HEK293 (cell line): ENCODE data around the gene KDM5C.

Experiments
- CTCF ChIA-PET: fragments of 350-600 bp; formaldehyde crosslinking; extraction: SDS; loops from one replicate; lab custom pipeline; 2021; ENCODE audit warnings: antibody characterized with exemption; lab: Yijun Ruan, JAX
- POLR2A ChIA-PET: fragments of 300-600 bp; formaldehyde crosslinking; extraction: SDS; loops from one replicate; lab custom pipeline; 2020; ENCODE audit warnings: antibody characterized with exemption, inconsistent platforms; lab: Yijun Ruan, JAX
- H3K27ac ChIP-seq: fragments of 200-500 bp; sonication (Bioruptor generic); 2 replicates; pipeline ENCODE4 v1.5.1; 2014; ENCODE audit warnings: low read depth, low read length, control low read depth, inconsistent platforms; ENCODE audit errors: extremely low read depth
- H3K36me3 ChIP-seq, 2 experiments: fragments of 200-500 bp in 1 of 2; sonication (Bioruptor generic) in 1 of 2; 1 replicate in 1 of 2; 2 replicates in 1 of 2; pipeline ENCODE4 v1.5.1; 2014 to 2017; ENCODE audit warnings: inconsistent platforms in 2 of 2, low read length in 2 of 2; ENCODE audit not compliant: control insufficient read depth in 2 of 2, insufficient read depth in 1 of 2
- H3K4me1 ChIP-seq: fragments of 200-500 bp; sonication (Bioruptor generic); 2 replicates; pipeline ENCODE4 v1.5.1; 2014; ENCODE audit warnings: mild to moderate bottlenecking, low read length, inconsistent platforms; ENCODE audit not compliant: control insufficient read depth, insufficient read depth
- H3K4me3 ChIP-seq: 2 replicates; pipeline ENCODE4 v1.5.1; 2011; ENCODE audit warnings: low read depth, mild to moderate bottlenecking, control low read depth, low read length, moderate library complexity
- H3K9me3 ChIP-seq: fragments of 200-500 bp; sonication (Bioruptor generic); 2 replicates; pipeline ENCODE4 v1.5.1; 2014; ENCODE audit warnings: low read depth, low read length, inconsistent platforms; ENCODE audit not compliant: control insufficient read depth, insufficient read depth
- FEZF1 ChIP-seq: fragments of 450-650 bp; formaldehyde crosslinking; IDR thresholded peaks from 2 replicates; pipeline ENCODE4 v1.5.1; 2016; ENCODE audit warnings: missing biosample characterization, missing genetic modification characterization
- HOXA7 ChIP-seq: sonication (generic); formaldehyde crosslinking; IDR thresholded peaks from 2 replicates; pipeline ENCODE4 v1.8.1; 2022; ENCODE audit warnings: missing genetic modification reagents, borderline replicate concordance
- IKZF3 ChIP-seq: fragments of 450-650 bp; IDR thresholded peaks from 2 replicates; pipeline ENCODE4 v1.5.0; 2018; ENCODE audit warnings: missing biosample characterization, mild to moderate bottlenecking, missing genetic modification characterization, moderate library complexity
- KLF10 ChIP-seq: fragments of 450-650 bp; IDR thresholded peaks from 2 replicates; pipeline ENCODE4 v1.5.1; 2018; ENCODE audit warnings: missing biosample characterization, mild to moderate bottlenecking, missing genetic modification characterization
- KLF16 ChIP-seq: fragments of 450-650 bp; formaldehyde crosslinking; IDR thresholded peaks from 2 replicates; pipeline ENCODE4 v1.5.1; 2017; ENCODE audit warnings: missing biosample characterization, missing genetic modification characterization
- PRDM1 ChIP-seq: fragments of 450-650 bp; formaldehyde crosslinking; IDR thresholded peaks from 2 replicates; pipeline ENCODE4; 2016; ENCODE audit warnings: missing biosample characterization, missing genetic modification characterization
- ZFP37 ChIP-seq: fragments of 450-650 bp; formaldehyde crosslinking; IDR thresholded peaks from 2 replicates; pipeline ENCODE4 v1.5.1; 2016; ENCODE audit warnings: missing biosample characterization, missing genetic modification characterization
- ZNF121 ChIP-seq: fragments of 450-650 bp; formaldehyde crosslinking; IDR thresholded peaks from 2 replicates; pipeline ENCODE4 v1.5.1; 2016; ENCODE audit warnings: missing biosample characterization, missing genetic modification characterization
- ZNF239 ChIP-seq: fragments of 450-650 bp; formaldehyde crosslinking; IDR thresholded peaks from 2 replicates; pipeline ENCODE4 v1.5.1; 2016; ENCODE audit warnings: missing biosample characterization, missing genetic modification characterization
- ZNF366 ChIP-seq: fragments of 450-650 bp; formaldehyde crosslinking; conservative IDR thresholded peaks from 2 replicates; pipeline ENCODE4 v1.5.1; 2016; ENCODE audit warnings: missing biosample characterization, missing genetic modification characterization
- ZNF391 ChIP-seq: fragments of 450-650 bp; formaldehyde crosslinking; IDR thresholded peaks from 2 replicates; pipeline ENCODE4 v1.5.1; 2016; ENCODE audit warnings: low read depth, missing biosample characterization, missing genetic modification characterization, borderline replicate concordance
- ZNF510 ChIP-seq: fragments of 450-650 bp; formaldehyde crosslinking; IDR thresholded peaks from 2 replicates; pipeline ENCODE4 v1.5.1; 2018; ENCODE audit warnings: mild to moderate bottlenecking, missing genetic modification characterization, missing biosample characterization; ENCODE audit not compliant: insufficient replicate concordance
- ZNF610 ChIP-seq: fragments of 450-650 bp; formaldehyde crosslinking; IDR thresholded peaks from 2 replicates; pipeline ENCODE4 v1.5.1; 2016; ENCODE audit warnings: missing biosample characterization, missing genetic modification characterization, borderline replicate concordance
- ZNF664 ChIP-seq: fragments of 450-650 bp; formaldehyde crosslinking; IDR thresholded peaks from 2 replicates; pipeline ENCODE4 v1.5.1; 2016; ENCODE audit warnings: missing biosample characterization, missing genetic modification characterization
- ZNF670 ChIP-seq: fragments of 450-650 bp; formaldehyde crosslinking; IDR thresholded peaks from 2 replicates; pipeline ENCODE4 v1.5.1; 2016; ENCODE audit warnings: missing biosample characterization, missing genetic modification characterization, low read depth
- ZNF768 ChIP-seq: fragments of 450-650 bp; formaldehyde crosslinking; IDR thresholded peaks from 2 replicates; pipeline ENCODE4 v1.5.1; 2018; ENCODE audit warnings: missing biosample characterization, mild to moderate bottlenecking, missing genetic modification characterization
- ZNF792 ChIP-seq: fragments of 450-650 bp; formaldehyde crosslinking; IDR thresholded peaks from 2 replicates; pipeline ENCODE4 v1.5.1; 2016; ENCODE audit warnings: missing biosample characterization, missing genetic modification characterization
- TF ChIP-seq, protein P1 (sequence below): fragments of 450-650 bp; formaldehyde crosslinking; IDR thresholded peaks from 2 replicates; pipeline ENCODE4 v1.5.1; 2016; ENCODE audit warnings: missing biosample characterization, missing genetic modification characterization
- TF ChIP-seq, protein P2 (sequence below): fragments of 450-650 bp; formaldehyde crosslinking; IDR thresholded peaks from 2 replicates; pipeline ENCODE4 v1.5.1; 2016; ENCODE audit warnings: missing biosample characterization, missing genetic modification characterization, borderline replicate concordance
- TF ChIP-seq, protein P3 (sequence below): fragments of 450-650 bp; formaldehyde crosslinking; IDR thresholded peaks from 2 replicates; pipeline ENCODE4 v1.5.1; 2016; ENCODE audit warnings: missing biosample characterization, missing genetic modification characterization

Gene KDM5C

DNA sequence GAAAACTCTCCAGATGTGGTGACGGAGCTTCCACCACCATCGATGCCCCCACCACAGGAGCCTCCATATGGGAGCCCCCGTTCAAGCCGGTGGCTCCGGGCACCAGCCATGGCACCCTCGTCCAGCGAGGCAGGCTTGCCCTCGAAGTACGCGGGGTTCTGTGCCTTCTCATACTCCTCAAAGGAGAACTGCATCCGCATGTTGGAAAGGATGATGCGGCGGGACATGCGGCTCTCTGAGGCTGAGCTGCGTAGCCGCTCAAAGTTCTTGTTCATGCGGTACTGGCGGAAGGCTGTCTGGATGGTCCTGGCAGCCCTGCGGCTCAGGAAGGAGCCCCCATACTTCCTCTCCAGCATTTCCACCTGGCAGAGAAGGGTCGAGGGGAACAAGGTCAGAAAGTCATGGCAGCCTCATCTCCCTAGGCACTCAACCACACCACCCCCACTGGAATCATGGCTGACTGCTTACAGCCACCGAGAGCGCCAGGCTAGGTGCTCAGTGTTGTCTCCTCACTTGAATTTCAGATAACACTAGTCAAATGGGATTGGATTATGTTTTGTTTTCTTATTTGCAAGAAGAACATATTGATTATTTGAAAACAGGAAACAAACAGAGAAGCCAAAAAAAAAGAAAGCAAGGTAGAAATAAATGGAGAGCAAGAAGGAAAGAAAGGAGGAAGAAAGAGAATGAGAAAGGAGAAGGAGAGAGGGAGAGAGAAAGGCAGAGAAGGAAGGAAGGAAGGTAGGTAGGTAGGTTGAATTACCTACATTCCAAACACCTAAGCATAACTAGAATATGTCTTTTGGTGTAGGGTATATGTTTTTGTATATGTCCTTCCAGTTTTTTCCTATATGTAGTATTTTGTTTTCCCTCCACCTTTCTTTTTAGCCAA lies 29.8 kb upstream of the KDM5C start:
- H3K4me1 ChIP-seq, result no peaks in the 10 kb centered on the region
- CTCF ChIA-PET, result interaction anchor here (0.6 to 4.0 kb wide), 8 partner anchors 10 to 60 kb away, joined by 3 to 25 read pairs (median 4); partner anchors contain the start of gene IQSEC2
- POLR2A ChIA-PET, result interaction anchor here (1.0 kb wide), 1 partner anchor 20 kb away, joined by 3 read pairs; no protein-coding TSS in a partner anchor
- no peak overlapping the region for H3K27ac ChIP-seq
- peaks cover 0 to 6% of the 10 kb centered on the region in 2 experiments; a peak in 2 of 3 replicates for H3K36me3 ChIP-seq
- H3K9me3 ChIP-seq, result no peaks in the 10 kb centered on the region
- no peak overlapping the region for H3K4me3 ChIP-seq
- TF ChIP-seq ZNF670 (tag by site-specific recombination), result no peak
- peak; percentile 88 for TF ChIP-seq PRDM1 (tag by site-specific recombination)
- TF ChIP-seq ZNF366 (tag by site-specific recombination), result peak; percentile 33; the same call in 1 of the 2 replicates
- TF ChIP-seq, all 188 proteins: peak for 2

DNA sequence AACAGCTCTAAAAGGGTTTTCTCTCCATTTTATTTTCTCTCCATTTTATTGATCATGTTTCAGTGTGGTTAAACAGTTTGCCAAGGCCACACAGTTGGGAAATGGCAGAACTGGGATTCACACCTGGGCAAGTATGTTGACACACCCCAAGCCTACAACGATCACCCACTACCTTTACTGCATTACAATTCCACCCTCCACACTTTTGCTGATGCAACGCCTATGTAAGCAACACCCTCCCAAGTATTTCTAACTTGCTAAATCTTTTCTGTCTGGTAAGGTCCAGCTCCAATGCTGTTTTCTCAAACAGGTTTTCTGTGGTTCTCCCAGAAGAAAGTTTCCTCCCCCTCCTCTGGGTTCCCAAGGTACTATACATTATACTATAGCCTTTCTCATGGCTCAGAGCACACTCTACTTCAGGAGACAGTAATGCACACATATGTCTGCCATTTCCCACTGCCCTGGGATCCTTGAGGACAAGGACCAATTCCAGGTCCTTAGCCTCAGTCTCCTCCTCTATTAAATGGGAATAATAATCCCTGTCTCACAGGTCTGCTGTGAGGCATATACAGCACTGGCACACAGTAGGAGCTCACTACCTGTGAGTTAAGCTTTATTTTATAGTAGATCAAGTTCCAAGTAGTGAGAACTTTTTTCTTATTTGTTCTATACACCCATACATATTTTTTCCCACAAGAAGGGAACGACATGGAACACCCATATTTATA lies 28.4 kb upstream of the KDM5C start:
- ChIA-PET CTCF (interaction anchor here (0.6 to 5.4 kb wide), 10 partner anchors 8 to 76 kb away, joined by 3 to 26 read pairs (median 6); partner anchors contain the start of gene IQSEC2), POLR2A (interaction anchor here (1.1 to 2.0 kb wide), 3 partner anchors 10 to 28 kb away, joined by 3 to 6 read pairs (median 4); partner anchors contain the start of gene KDM5C)
- Histone ChIP-seq H3K27ac (no peak overlapping the region), H3K4me1 (no peaks in the 10 kb centered on the region)
- TF ChIP-seq ZNF239, result no peak
- TF ChIP-seq, protein P1, sequence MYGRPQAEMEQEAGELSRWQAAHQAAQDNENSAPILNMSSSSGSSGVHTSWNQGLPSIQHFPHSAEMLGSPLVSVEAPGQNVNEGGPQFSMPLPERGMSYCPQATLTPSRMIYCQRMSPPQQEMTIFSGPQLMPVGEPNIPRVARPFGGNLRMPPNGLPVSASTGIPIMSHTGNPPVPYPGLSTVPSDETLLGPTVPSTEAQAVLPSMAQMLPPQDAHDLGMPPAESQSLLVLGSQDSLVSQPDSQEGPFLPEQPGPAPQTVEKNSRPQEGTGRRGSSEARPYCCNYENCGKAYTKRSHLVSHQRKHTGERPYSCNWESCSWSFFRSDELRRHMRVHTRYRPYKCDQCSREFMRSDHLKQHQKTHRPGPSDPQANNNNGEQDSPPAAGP (tag by site-specific recombination), result no peak
- TF ChIP-seq ZNF510, result no peak
- no peak for TF ChIP-seq ZNF768 (tag by site-specific recombination)
- no peak for TF ChIP-seq ZNF121 (tag by site-specific recombination)
- TF ChIP-seq FEZF1 (tag by site-specific recombination), result no peak
- TF ChIP-seq, protein P2, sequence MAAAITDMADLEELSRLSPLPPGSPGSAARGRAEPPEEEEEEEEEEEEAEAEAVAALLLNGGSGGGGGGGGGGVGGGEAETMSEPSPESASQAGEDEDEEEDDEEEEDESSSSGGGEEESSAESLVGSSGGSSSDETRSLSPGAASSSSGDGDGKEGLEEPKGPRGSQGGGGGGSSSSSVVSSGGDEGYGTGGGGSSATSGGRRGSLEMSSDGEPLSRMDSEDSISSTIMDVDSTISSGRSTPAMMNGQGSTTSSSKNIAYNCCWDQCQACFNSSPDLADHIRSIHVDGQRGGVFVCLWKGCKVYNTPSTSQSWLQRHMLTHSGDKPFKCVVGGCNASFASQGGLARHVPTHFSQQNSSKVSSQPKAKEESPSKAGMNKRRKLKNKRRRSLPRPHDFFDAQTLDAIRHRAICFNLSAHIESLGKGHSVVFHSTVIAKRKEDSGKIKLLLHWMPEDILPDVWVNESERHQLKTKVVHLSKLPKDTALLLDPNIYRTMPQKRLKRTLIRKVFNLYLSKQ (tag by site-specific recombination), result no peak
- TF ChIP-seq KLF16, result no peak
- TF ChIP-seq HOXA7 (CRISPR knock-in tag), result no peak
- no peak for TF ChIP-seq IKZF3 (tag by site-specific recombination)
- TF ChIP-seq KLF10 (tag by site-specific recombination), result no peak
- no peak for TF ChIP-seq ZFP37 (tag by site-specific recombination)
- TF ChIP-seq, protein P3, sequence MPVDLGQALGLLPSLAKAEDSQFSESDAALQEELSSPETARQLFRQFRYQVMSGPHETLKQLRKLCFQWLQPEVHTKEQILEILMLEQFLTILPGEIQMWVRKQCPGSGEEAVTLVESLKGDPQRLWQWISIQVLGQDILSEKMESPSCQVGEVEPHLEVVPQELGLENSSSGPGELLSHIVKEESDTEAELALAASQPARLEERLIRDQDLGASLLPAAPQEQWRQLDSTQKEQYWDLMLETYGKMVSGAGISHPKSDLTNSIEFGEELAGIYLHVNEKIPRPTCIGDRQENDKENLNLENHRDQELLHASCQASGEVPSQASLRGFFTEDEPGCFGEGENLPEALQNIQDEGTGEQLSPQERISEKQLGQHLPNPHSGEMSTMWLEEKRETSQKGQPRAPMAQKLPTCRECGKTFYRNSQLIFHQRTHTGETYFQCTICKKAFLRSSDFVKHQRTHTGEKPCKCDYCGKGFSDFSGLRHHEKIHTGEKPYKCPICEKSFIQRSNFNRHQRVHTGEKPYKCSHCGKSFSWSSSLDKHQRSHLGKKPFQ (tag by site-specific recombination), result no peak
- no peak for TF ChIP-seq ZNF664 (tag by site-specific recombination)
- TF ChIP-seq ZNF792, result no peak
- no peak for TF ChIP-seq ZNF610 (tag by site-specific recombination)
- TF ChIP-seq ZNF391 (tag by site-specific recombination), result no peak
- TF ChIP-seq, all 188 proteins: peak for 0
- Histone ChIP-seq H3K4me3 (no peak overlapping the region), H3K9me3 (no peaks in the 10 kb centered on the region), H3K36me3 (peaks cover 0 to 9% of the 10 kb centered on the region in 2 experiments; a peak in 2 of 3 replicates)
